NCI-H1930 (cell line): ENCODE results near the gene OR10A4.
"Not testable (repeated sequence)": the region's sequence is repeated elsewhere in the genome, so short reads cannot be mapped to it uniquely, and the experiment has no call there.

ENCODE experiments used
- DNase-seq, 2 experiments: peaks; one replicate each; lab custom pipeline; 2025; lab: John Stamatoyannopoulos, UW

The OR10A4 gene

DNA sequence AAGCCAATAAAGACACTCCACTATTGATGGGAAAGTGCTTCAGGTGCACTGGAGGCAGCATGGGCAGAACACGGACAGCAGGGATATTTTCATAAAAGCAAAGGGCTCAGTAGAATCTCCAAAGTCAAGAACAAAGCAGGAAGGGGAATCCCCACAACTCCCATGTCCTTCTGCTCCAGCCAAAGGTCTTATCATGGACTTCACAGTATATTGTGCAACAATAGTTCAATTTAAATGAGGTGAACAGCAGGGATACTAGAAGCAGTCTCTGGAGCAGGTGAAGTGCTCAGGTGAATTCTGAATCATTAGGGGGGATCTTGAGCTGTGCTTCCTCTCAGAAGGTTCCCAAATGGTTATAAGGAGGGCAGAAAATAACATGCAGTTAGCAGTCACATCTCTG, 22.5 kb downstream of the OR10A4 start:
- no peak for DNase-seq

DNA sequence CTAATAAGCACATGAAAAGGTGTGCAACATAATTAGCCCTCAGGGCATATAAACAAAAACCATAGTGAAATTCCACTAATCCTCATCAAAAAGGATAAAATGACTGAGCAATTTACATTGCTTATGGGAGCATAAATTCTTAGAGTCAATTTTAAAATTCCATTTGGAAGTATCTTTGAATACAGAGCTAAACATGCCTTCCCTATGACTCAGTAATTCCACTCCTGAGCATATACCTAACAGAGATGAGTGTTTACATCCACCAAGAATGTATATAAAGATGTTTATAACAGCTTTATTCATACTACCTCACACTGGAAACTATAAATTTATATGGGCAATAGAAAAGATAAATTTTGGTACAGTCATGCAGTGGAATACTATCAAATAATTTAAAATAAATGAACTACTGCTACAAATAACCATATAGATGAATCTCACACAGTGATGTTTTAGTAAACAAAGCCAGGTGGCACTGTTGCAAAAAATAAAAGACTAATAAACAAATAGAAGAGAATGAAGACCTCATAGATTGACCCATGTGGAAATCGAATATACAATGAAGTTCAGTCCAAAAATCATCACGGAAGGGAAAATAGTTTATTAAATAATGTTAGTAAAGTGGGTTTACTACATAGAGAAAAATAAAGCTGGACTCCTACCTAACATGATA, 24.0 kb downstream of the OR10A4 start:
- DNase-seq = no peak

DNA sequence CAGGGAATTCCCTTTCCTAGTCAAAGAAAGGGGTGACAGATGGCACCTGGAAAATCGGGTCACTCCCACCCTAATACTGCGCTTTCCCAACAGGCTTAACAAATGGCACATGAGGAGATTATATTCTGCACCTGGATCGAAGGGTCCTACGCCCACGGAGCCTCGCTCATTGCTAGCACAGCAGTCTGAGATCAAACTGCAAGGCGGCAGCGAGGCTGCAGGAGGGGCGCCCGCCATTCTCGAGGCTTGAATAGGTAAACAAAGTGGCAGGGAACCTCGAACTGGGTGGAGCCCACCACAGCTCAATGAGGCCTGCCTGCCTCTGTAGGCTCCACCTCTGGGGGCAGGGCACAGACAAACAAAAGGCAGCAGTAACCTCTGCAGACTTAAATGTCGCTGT, 28.4 kb downstream of the OR10A4 start:
- DNase-seq = not testable (repeated sequence)

DNA sequence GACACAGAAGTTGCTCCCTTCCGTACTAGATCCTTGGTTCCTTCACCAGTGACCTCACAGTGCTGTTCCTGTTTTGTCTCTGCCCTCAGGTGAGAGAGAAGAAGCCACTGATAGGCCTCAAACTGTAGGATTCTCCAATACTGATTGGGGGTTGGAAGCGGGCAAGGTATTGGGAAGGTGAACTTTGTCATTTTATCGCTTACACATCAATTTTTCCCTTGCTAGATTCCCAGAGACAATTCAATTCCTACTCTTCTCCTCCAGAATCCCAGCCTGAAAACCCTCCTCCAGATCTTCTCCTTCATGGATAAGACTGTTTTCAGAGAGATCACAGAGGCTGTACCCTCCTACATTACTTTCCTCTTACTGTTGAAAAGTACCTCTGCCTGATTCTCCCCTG, 35.0 kb downstream of the OR10A4 start:
- DNase-seq = no peak

DNA sequence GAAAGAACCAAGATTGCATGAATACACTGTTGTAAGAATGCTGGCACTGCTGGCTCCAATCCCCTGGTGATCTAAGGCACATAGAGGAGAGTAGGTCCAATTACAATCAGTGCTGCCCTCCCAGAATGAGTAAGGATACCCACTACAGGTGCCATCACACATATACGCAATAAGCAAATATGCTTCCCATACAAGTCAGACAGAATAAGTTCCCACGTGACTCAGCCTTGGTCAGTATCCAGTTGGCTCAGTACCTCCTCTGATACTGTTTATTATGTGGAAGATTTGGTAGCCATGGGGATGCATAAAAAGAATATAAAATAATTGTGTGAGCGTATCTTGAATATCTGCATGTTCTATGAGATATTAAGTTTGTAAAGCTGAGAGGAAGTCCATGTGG, 35.5 kb downstream of the OR10A4 start:
- DNase-seq = no peak

DNA sequence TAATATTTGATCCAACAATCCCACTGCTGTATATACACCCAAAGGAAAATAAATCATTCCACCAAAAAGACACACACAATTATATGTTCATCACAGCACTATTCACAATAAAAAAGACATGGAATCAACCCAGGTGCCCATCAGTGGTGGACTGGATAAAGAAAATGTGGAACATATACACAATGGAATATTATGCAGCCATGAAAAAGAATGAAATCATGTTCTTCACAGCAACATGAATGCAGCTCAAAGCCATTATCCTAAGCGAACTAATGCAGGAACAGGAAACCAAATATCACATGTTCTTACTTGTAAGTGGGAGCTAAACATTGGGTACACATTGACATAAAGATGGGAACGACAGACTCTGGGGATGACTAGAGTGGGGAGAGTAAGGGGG, 43.3 kb downstream of the OR10A4 start:
- DNase-seq = no peak

DNA sequence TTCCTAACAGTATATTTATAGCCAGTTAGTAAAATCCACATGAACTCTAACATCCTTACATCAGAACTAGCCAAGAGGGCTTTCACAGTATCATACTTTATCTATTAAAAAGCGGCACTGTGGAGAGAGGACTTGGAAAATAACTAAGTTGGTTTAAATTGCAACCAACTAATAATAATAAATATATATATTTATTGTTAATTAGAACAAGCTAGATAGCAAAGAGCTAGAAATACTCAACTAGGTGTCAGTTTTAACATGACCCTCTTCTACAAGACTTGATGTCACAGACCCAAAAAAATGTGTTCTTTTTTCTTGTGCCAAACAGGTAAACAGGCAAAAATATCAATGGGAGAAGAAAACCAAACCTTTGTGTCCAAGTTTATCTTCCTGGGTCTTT, 44.3 kb downstream of the OR10A4 start, which contains the start of gene OR2D3:
Gene OR2D3 (plus strand): TSS at position 301 of the 400 bp plus-strand sequence. CDS start 0 bp downstream, at position 301.
- DNase-seq = no peak

DNA sequence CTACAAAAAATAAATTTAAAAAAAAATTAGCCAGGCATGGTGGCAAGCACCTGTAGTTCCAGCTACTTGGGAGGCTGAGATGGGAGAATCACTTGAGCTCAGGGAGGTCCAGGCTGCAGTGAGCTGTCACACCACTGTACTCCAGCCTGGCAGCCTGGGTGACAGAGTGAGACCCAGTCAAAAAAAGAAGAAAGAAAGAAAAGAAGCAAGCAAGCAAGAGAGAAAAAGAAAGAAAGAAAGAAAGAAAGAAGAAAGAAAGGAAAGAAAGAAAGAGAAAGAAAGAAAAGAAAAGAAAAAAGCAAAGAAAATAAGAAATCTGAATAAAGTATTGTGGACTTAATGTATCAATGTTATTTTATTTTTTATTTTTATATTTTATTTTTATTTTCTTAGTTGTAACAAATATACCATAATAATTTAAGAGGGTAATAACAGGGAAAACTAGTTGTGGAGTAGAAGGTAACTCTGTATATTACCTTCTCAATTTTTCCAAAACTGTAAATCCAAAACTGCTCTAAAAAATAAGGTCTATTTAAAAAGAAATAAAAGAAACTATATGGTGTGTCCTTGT, 48.7 kb downstream of the OR10A4 start:
- no peak for DNase-seq

DNA sequence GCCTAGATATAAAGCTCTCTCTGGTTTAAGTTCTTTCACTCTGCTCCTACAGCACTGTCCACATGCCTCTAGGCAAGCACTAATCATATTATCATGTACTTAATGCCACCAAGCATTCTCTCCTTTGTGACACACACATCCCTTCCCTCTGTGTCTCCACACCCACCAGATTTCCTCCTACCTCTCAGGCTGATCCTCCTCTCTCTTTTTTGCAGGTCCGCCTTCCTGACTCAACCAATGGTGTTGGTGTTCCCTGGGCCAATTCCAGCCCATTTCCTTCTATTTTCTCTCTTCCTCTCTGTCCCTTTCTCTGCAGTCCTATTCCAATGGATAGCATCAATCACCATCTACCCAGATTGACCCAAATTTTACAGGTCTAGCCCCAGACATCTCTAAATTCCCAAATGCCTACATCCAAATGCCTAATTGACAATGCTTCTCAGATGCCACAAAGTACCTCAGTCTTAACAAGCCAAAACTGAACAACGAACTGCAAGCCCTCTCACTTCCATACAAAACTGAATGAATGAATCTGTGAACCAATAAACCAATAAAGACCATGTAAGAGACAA, 49.3 kb downstream of the OR10A4 start:
- no peak for DNase-seq

DNA sequence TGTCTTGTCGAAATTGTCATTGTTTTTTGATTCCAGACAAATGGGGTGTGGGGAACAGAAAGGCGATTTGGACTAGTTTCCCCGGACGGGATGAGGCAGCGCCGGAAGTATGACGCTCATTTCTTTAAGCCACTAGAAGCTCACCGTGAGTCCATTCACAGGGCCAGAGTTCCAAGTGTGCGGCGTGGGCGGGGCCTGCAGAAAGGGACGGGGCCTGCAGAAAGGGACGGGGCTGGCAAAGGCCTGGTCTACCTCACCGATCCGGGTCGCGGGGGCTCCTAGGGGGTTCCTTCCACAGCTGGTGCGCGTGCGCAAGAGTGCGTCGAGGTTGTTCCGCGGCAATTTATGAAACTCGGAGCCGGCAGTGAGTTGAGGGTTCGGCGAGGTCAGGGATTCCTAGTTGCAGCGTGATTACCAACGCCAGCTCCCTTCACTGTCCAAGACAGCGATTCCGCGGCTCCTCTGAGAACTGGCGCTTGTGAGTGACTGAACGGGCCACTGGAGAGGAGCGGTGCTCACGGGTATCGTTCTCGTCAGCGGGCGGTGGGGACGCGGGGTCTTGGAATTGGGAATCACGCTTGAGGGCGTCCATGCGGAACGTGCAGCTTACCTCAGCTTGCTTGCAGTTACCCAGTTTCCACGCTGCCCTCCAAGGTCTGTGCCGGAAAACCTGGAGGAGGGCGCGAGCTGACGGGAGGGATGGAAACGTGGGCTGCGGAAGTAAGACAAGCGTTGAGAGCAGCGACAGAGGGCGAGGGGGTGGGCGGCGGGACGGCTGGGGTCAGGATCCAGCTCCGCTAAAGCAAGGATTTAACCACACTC, 50.0 kb downstream of the OR10A4 start, which contains the start of gene ZNF215:
Gene ZNF215 (plus strand): TSS at position 219 of the 822 bp plus-strand sequence. CDS start 5,847 bp downstream, outside the sequence.
- DNase-seq = peak; percentile 77 to 86

DNA sequence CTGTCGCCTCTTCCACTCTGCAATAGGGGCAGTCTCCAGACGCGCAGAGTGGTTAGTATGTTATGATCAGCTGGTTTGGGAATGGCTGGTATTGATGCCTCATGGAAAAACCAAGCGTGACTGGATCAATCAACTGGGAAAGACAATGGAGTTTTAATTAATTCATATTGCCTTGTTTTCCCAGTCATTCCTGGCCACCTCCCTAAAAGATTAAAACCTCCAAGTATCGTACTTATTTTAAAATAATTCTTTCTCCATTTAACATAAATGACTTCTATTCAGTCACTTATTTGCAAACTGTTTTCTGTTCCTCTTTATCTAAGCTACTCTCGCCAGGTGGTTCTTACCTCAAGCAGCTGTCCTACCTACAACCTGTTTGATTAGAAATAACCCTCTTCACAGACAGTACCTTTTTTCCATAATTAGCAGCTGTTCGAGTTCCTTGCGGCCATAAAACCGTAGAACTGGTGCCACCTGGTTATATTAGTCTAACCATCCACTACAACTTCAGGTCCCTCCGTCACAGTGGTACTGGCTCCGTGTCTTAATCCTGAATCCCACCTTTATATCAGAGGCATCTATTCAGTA, 50.7 kb downstream of the OR10A4 start:
- DNase-seq = no peak
